Thymus (tissue), 11 donors: Measurements from ENCODE around the gene ARHGAP23. TPM values are rescaled to one million over a fixed set of nuclear protein-coding genes. Genes with fewer than 3 reads are reported as not detected.
"Not testable (repeated sequence)": the region's sequence is repeated elsewhere in the genome, so short reads cannot be mapped to it uniquely, and the experiment has no call there.

Experiments
- DNase-seq, 9 donors: peaks; one replicate each; pipeline ENCODE4 v3.0.0-alpha.2; 2013; ENCODE audit warnings: low spot score in 9 of 9, low read depth in 6 of 9, missing footprints in 1 of 9
- H3K27ac ChIP-seq, 2 donors: one replicate each; pipeline ENCODE4 v1.5.1; 2013; ENCODE audit warnings: control low read depth in 1 of 2, low read depth in 1 of 2, low read length in 1 of 2, mild to moderate bottlenecking in 1 of 2, moderate library complexity in 1 of 2
- H3K27me3 ChIP-seq, 2 donors: one replicate each; pipeline ENCODE4 v1.5.1; 2013; ENCODE audit warnings: low read length in 1 of 2; ENCODE audit not compliant: control insufficient read depth in 2 of 2, insufficient read depth in 1 of 2
- H3K36me3 ChIP-seq, 2 donors: one replicate each; pipeline ENCODE4 v1.5.1; 2013; ENCODE audit warnings: low read length in 1 of 2, mild to moderate bottlenecking in 1 of 2, moderate library complexity in 1 of 2; ENCODE audit not compliant: control insufficient read depth in 2 of 2, insufficient read depth in 2 of 2
- H3K4me1 ChIP-seq, 2 donors: one replicate each; pipeline ENCODE4 v1.5.1; 2013; ENCODE audit warnings: low read length in 2 of 2; ENCODE audit not compliant: control insufficient read depth in 2 of 2, insufficient read depth in 2 of 2
- H3K4me3 ChIP-seq, 2 donors: one replicate each; pipeline ENCODE4 v1.5.1; 2013; ENCODE audit warnings: low read length in 2 of 2, control low read depth in 1 of 2, mild to moderate bottlenecking in 1 of 2
- H3K9me3 ChIP-seq, 2 donors: one replicate each; pipeline ENCODE4 v1.5.1; 2013; ENCODE audit warnings: low read length in 1 of 2, mild to moderate bottlenecking in 1 of 2; ENCODE audit not compliant: control insufficient read depth in 2 of 2, insufficient read depth in 1 of 2
- WGBS: extraction: QIAGEN DNeasy Blood & Tissue Kit; methylation state at CpG from one replicate; pipeline ENCODE4 v1.1.7; 2013; 5-methylcytosine and 5-hydroxymethylcytosine counted together
- polyA plus RNA-seq: library from polyadenylated mRNA; stranded (reverse); fragments of 200-250 nt; gene quantifications from one replicate; pipeline ENCODE4 v1.2.3, GENCODE V29; 2013
- total RNA-seq: library from RNA; stranded (reverse); fragments of 120-200 nt; gene quantifications from one replicate; pipeline ENCODE4 v1.2.4, GENCODE V29; 2013
- donor health status: healthy.

Gene ARHGAP23
- total and polyA plus RNA-seq, 2 donors: 5.5 to 6.4 TPM

- Histone ChIP-seq H3K36me3 (peaks cover 0 to 7% of the 10 kb centered on the region in 2 donors), H3K4me1 (peaks cover 4 to 8% of the 10 kb centered on the region in 2 donors), H3K9me3 (peaks cover 4 to 7% of the 10 kb centered on the region in 2 donors), H3K27me3 (peaks cover 33 to 44% of the 10 kb centered on the region in 2 donors), H3K27ac (no peak overlapping the region), H3K4me3 (no peak overlapping the region)
- 21% methylated on average over 86 of the region's 86 CpGs for WGBS
- no peak for DNase-seq
These were observed 82.3 kb downstream of the ARHGAP23 start for GRCh38 chr17:38510421-38511149.

GRCh38 chr17:38511150-38512108 is 83.2 kb downstream of the ARHGAP23 start:
- H3K4me1 ChIP-seq: peaks cover 4 to 8% of the 10 kb centered on the region in 2 donors
- H3K27ac ChIP-seq: no peak overlapping the region
- peaks cover 0 to 7% of the 10 kb centered on the region in 2 donors for H3K36me3 ChIP-seq
- no peak overlapping the region for H3K4me3 ChIP-seq
- DNase-seq: no peak
- H3K9me3 ChIP-seq: peaks cover 4 to 7% of the 10 kb centered on the region in 2 donors
- peaks cover 33 to 44% of the 10 kb centered on the region in 2 donors for H3K27me3 ChIP-seq
- WGBS: 84% methylated on average over 15 of the region's 15 CpGs

- no peak for DNase-seq
- H3K9me3 ChIP-seq: peaks cover 4 to 7% of the 10 kb centered on the region in 2 donors
- H3K36me3 ChIP-seq: peaks cover 0 to 7% of the 10 kb centered on the region in 2 donors
- 95% methylated on average over 13 of the region's 13 CpGs for WGBS
- no peak overlapping the region for H3K27ac ChIP-seq
- no peak overlapping the region for H3K4me3 ChIP-seq
- peaks cover 4 to 8% of the 10 kb centered on the region in 2 donors for H3K4me1 ChIP-seq
- H3K27me3 ChIP-seq: peaks cover 33 to 44% of the 10 kb centered on the region in 2 donors
These were observed 84.3 kb downstream of the ARHGAP23 start for GRCh38 chr17:38512473-38513058.

- 75% methylated on average over 8 of the region's 8 CpGs for WGBS
- peaks cover 0 to 17% of the 10 kb centered on the region in 2 donors for H3K27me3 ChIP-seq
- not testable (repeated sequence) for H3K4me3 ChIP-seq, DNase-seq, H3K9me3 ChIP-seq, H3K36me3 ChIP-seq, H3K4me1 ChIP-seq, H3K27ac ChIP-seq
These were observed 98.3 kb downstream of the ARHGAP23 start for GRCh38 chr17:38526526-38526925.

GRCh38 chr17:38528141-38528540 is 99.9 kb downstream of the ARHGAP23 start:
- not testable (repeated sequence) for DNase-seq
- 59% methylated on average over 10 of the region's 10 CpGs for WGBS

GRCh38 chr17:38530856-38531255 is 102.6 kb downstream of the ARHGAP23 start:
- not testable (repeated sequence) for H3K27ac ChIP-seq, H3K9me3 ChIP-seq, H3K36me3 ChIP-seq, H3K4me3 ChIP-seq, H3K4me1 ChIP-seq, DNase-seq
- peaks cover 0 to 49% of the 10 kb centered on the region in 2 donors for H3K27me3 ChIP-seq
- 79% methylated on average over 10 of the region's 11 CpGs for WGBS

More at GRCh38 chr17:38528141-38528540, 99.9 kb downstream of the ARHGAP23 start:
- not testable (repeated sequence) for H3K4me1 ChIP-seq, H3K9me3 ChIP-seq, H3K36me3 ChIP-seq, H3K27ac ChIP-seq, H3K4me3 ChIP-seq
- H3K27me3 ChIP-seq: peaks cover 0 to 30% of the 10 kb centered on the region in 2 donors

GRCh38 chr17:38531761-38532160 is 103.5 kb downstream of the ARHGAP23 start:
- not testable (repeated sequence) for H3K27ac ChIP-seq, DNase-seq, H3K4me3 ChIP-seq, H3K9me3 ChIP-seq, H3K4me1 ChIP-seq, H3K36me3 ChIP-seq
- 94% methylated on average over 11 of the region's 11 CpGs for WGBS
- peaks cover 0 to 55% of the 10 kb centered on the region in 2 donors for H3K27me3 ChIP-seq

- no peak for DNase-seq
- H3K4me3 ChIP-seq: no peak overlapping the region
- no peaks in the 10 kb centered on the region for H3K4me1 ChIP-seq
- 86% methylated on average over 16 of the region's 16 CpGs for WGBS
- H3K36me3 ChIP-seq: no peaks in the 10 kb centered on the region
- H3K9me3 ChIP-seq: no peaks in the 10 kb centered on the region
- peaks cover 0 to 55% of the 10 kb centered on the region in 2 donors for H3K27me3 ChIP-seq
- H3K27ac ChIP-seq: no peak overlapping the region
These were observed 104.2 kb downstream of the ARHGAP23 start for GRCh38 chr17:38532451-38532850.
